NOMO-1 treated with dmso at 0.1 percent for 144 hours (cell line): ENCODE data around the gene CRYBG3.

Experiments used
- DNase-seq: peaks from one replicate; lab custom pipeline; 2025; ENCODE audit not compliant: unreplicated experiment; lab: John Stamatoyannopoulos, UW

Gene CRYBG3

DNA sequence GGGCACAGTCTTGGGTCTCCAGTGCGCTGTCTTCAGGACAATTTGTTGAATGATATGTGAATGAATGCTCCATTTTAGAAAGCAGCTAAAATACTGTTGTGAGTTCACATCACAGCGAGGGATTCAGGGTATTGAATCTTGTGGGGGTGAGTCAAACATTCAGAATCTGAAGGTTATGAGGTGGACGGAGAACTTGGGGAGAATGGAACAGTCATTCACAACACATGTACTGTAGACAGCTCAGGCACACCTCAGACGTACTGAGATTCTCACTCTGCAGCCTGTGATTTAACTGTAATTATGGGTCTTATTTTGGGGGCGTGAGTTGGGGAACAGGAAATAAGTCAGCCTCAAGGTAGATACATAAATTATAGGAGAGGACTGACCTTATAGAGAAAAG, 13.9 kb downstream of the CRYBG3 start:
- no peak for DNase-seq

DNA sequence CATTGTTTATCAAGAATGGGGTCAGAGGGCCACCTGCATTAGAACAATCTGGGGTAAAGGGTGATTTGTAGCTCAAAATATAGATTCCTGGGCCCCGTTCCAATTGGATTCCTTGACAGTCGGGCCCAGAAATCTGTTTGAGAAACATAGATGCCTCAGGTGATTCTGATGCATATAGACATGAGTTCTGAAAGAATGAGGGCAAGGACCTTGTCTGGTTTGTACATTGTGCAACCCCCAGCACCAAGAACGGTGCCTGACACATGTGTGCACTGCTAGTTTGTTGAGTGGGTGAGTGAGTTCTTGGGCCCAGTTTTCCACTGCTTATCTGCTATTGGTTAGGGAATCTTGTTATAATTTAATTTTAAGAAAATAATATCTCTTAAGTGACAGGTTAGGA, 16.6 kb downstream of the CRYBG3 start:
- no peak for DNase-seq

DNA sequence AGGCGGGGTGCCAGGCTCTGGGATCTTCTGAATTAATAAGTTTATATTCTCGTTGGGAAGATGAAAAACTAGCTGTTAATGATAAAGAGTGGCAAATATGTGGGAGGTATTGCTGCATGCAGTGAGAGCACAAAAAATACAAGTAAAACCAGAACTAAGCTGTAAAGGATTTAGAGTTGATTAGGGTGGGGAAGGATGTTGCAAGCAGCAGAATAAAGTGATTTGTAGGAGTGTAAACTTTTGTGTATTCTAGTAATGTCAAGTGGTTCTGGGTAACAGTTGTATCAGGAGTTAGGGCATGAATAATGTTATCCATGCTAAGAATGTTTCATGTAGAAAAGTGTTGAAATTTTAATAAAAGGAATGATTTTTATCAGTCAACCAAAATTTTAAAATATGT, 18.1 kb downstream of the CRYBG3 start:
- no peak for DNase-seq

DNA sequence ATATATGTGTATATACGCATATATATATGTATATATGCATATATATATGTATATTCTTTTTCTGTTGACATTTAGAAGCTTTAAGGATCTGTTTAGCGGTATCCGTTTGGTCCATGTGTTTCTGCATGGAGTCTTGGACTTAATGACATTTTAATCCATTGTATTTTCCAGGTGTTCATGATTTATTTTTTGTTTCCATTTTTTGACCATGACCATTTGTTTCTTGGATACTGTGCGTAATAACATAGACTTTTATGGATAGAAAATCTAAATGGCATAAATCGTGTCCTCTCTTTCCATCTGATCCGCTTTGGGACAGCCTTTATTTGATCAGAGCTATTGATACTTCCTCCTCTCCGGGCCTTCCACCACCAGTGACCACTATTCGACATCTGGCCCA, 19.5 kb downstream of the CRYBG3 start:
- DNase-seq: no peak

DNA sequence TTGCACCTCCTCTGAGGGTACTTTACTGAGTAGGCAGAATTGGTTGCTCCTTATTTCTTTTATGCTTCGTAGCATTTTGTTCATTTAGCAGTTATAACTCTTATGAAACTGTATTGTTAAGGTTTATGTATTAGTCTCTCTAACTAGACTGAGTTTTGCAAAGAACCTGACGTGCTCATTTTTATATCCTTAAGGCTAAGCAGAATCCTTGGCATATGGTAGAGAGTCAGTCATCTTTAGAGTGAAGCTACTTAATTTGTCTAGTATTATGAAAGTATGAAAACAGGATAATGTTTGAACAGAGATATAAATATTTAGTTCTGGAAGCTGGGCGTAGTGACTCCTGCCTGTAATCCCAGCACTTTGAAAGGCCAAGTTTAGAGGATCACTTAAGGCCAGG, 20.1 kb downstream of the CRYBG3 start:
- no peak for DNase-seq

DNA sequence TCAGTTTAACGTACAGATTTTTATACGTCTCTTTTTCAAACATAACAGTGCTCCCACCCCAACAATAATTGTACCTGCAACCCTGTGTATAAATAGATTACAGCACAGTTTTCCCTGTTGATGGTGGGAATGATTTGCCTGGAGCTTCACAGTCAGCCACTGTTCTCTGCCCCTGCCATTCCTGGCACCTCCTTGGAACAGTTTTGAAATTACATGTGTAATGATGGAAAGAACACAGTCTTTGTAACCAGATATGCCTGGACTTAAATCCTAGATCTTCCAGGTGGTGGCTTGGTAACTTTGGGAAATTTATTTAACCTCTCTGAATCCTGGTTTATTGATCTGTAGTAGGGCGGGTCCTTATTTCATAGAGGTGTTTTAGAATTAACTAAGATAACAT, 27.0 kb downstream of the CRYBG3 start:
- DNase-seq: no peak

DNA sequence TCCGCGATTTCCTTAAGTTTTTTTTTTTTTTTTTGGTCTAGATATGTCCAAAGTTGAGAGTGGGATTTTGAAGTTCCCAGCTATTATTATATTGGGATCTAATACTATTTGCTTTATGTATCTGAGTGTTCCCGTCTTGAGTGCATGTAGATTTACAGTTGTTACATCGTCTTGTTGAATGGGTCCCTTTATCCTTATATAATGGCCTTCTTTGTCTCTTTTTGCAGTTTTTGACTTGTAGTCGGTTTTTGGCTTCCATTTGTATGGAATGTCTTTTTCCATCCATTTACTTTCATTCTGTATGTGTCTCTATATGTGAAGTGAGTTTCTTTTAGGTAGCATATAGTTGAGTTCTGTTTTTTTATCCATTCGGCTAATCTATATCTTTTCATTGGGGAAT, 35.6 kb downstream of the CRYBG3 start:
- no peak for DNase-seq

DNA sequence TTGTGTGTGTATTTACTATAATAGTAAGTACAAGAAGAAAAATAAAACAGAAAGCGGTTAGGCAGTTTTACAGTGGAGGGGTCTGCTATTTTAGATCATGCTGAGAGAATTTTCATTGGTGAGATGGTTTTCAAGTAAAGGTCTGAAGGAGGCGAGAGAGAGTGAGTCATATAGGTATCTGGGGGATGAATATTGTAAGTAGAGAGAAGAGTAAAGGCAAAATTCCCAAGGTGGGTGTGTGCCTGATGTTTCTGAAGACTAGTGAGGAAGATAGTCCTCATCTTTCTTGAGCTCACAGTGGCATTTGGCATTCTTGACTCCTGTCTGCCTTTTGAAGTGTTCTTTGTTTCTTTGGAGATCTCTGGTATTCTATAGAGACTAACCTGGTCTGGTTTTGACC, 38.6 kb downstream of the CRYBG3 start:
- DNase-seq: no peak

DNA sequence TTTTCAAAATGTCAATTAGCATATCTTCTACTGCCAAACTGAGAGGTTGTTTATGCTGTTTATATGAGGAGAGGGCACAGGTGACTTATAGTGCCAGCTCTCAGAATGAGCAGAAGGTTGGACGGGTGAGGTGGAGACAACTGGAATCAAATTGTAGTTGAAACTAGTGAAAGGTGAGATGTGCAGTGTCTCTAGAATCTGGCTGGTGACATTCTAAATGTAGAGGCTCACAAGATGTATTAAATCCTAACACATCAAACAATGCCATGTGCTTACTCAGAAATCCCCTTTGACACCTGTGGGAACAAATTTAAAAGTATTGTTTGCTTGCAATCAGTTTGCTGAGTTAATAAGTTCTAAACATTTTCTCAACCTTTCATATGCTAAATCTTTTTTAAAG, 40.8 kb downstream of the CRYBG3 start:
- no peak for DNase-seq

DNA sequence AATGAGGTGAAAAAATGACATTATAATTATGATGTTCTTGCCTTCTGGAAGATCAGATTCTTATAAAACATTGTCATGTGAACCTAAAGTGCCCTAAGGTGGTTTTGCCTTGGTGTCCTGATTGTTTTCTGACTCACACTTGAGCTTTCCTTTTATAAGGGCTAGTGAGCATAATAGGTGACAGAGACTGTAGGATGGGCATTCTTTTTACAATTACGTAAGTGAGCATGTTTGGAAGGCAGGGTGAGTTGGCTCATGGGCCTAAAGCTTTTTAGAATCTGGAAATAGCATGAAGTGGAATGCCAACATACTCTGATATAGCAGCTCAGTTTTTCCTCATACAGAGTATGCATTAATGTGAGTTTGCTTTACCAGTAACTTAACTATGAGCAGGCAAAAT, 41.2 kb downstream of the CRYBG3 start:
- DNase-seq: no peak

DNA sequence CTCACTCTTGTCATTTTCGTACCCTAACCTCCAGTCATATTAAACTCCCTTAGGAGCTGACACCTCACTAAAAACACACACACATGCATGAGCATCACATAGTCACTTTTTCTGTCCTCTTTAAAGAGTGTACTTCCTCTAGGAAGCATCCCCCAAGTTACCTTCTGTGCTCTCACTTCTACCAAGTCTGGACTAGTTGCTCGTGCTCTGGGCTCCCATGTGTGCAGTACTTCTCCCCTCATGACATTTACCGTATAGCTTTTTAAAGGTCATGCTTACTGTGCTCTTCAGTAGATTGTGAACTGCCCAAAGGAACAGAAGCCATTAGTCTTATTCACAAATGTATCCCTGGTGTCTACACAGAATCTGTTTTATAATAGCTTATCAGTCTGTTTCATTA, 42.0 kb downstream of the CRYBG3 start:
- no peak for DNase-seq

DNA sequence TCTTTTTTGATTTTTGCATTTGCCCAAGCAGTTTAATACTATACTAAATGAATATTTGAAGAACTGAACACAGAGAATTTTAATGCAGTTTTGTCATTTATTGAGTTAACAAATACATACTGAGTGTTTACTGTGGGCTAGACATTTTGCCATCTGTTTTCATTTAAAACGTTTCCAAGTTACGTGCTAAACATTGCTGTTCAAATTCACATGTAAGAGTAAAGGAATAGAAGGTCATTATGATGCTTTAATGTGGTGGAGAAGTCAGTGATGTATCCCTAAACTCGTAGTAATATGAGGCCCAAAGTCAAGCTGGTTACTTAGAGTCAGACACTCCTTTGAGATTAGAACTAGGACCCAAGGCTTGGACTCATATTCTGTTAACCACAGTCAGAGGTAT, 49.4 kb downstream of the CRYBG3 start:
- no peak for DNase-seq

DNA sequence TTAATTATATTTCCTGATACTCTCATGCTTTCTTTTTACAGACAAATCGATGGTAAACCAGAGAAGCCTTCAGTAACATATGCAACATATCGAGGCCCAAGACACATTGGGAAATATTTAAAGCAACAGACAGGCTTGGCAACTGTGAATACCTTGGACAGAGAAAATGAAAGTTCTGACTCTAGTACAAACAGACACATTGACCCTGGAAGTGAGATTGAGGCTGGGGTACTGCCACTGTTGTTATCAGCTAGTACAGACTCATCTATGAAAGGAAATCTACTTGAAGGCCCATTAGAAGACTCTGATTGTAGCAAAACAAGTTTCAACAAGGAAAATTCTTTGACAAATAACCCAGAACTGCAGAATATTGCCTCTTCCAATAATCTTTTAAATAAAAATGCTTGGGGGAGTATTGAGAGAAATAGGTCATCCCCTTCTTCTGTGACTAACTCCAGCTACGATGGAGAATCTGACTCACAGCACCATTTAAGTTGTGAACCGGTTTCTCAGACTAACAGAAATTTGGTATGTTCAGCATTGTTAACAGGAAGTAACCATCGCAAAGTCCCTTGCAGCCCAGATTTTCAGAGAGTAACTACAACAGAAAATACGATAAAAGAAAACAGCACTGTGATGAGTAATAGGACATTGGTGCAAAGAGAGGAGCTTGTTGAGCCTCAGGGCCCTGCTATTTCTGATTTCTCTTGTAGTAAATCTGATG, 50.2 kb downstream of the CRYBG3 start:
- no peak for DNase-seq

DNA sequence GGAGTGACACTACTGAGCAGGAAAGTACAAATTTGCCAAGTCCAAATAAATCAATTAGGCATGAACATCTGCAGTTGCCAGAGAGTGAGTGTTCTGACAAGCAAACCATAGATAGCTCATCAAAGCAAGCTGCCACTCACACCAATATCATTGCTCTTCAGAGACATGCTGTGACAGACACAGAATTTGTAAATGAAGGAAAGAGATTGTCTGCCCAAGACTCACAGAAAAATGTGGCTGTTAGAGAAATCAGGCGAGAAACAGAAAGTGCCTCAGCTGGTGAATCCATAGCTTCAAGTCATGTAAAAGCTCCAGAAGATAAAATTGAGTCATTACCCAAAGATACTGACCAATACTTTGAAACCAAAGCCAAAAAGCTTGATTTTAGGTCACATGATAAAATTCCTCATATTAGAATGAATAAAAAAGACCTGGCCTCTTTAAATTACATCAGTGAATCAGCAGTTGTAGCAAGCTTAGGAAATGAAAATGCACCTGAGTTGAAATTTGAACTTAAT, 50.8 kb downstream of the CRYBG3 start:
- no peak for DNase-seq

DNA sequence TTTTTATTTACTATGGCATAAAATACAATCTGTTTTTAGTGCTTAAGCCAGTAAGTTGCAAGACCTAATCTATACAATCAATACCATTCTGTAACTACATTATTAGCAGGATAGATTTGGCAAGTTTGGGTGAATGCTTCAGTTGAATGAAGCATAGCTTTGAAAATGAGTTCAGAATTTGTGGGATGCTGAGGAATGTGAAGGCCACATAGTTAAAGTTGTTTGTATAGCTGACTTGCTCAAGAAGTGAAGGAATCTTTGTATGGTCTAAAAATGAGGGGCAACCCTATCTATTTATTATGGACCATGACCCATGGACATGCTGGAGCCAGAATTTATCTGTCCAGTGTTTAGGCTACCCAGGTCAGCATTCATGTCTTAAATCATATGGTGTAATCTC, 58.5 kb downstream of the CRYBG3 start:
- no peak for DNase-seq

DNA sequence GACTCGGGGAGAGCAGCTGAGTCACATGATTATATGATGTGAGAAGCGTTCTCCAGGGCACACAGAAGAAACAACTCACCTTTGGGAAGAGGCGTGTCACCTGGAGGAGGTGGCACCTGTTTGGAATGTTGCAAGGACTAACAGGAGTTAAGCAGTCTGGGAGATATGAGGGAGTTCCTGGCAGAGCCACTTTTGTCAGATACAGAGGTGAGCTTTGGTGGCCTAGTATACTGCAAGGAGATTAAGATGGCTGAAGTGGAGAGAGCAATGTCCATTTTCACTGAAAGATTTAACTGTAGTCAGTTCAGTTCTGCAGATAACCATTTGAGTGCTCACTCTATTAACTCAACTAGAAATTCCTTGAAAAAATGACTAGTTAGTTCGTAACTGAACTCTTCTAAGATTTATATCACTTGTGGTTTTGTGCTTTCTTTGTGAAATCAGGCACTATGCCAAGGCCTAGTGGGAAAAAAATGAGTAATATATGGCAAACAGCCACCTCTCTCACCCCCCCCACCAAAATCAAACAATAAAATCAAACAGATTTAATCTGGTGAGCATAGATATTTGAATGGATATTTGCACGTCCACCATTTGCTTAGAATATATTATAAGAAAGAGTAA, 61.3 kb downstream of the CRYBG3 start:
- DNase-seq: no peak

DNA sequence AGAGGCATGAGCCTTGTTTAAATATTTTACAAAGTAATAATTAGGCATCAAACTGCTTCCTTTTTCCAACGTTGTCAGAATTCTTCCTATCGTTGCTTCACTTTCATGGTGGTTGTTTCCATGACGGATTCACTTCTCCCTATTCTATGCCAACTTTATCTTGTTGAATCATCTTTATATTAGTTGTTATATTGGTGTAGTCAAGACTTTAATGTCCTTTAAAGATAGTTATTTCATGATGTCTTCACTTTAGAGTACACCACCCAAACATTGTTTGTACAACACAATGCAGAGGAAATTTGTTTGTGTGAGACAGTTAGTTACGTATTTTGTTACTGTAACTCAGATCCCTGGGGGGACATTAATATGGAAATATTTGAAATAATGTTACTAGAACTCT, 61.9 kb downstream of the CRYBG3 start:
- DNase-seq: no peak

DNA sequence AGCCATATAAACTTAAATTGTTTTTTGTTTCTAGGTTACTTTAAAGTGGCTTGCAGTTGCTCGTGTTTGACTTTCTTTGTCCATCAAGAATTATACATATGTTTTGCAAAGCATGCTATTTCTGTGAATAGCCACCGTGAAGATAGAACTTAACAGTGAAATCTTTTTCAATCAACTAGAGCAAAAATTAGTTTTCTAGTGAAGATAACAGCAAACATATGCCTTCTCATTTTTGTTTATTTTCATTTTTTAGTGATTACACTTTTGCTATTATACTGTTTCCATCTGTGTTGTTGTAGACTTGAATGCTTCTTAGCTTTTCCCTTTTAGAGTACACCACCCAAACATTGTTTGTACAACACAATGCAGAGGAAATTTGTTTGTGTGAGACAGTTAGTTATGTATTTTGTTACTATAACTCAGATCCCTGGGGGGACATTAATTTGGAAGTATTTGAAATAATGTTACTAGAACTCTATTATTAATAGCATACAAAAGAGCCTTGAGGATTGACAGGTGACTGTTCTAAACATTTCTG, 62.8 kb downstream of the CRYBG3 start:
- DNase-seq: no peak

DNA sequence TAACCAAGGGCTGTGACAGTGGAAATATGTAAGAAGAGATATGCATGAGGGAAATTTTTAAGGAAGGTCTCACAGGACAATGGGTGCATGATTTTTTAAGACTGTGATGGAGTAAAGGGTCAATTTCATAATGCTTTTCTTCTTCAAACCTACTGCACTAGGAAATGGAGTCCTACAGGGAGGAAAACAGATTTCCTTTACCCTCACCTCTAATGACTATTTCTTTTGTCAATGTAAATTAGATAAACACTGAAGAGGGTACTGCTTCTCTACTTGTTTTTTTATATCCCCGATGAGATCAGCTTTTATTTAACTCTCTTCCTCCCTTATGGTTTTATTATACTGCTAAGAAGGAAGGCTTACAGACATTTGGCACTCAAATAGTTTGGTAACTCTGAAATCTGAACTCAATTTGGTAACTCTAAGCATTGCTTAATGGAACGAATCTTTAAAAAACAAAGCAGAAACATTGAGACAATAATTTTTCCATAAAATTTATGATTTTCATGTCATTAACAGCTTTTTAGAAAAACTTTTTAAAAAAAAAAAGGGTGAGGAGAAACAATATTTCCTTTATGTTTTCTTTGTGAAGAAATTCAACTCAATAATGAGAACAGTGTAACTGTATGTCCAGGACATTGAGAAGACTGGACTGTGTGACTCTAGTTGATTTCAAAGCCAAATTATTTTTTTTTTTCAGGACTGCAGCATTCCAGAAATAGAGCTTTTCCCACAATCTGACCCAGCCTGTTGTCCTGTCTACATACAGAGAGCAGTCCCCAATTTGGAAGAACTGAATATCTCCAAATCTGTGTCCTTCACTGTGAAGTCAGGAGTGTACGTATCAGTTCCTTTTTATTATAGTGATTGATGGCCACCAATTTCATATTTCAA, 64.4 kb downstream of the CRYBG3 start:
- no peak for DNase-seq

DNA sequence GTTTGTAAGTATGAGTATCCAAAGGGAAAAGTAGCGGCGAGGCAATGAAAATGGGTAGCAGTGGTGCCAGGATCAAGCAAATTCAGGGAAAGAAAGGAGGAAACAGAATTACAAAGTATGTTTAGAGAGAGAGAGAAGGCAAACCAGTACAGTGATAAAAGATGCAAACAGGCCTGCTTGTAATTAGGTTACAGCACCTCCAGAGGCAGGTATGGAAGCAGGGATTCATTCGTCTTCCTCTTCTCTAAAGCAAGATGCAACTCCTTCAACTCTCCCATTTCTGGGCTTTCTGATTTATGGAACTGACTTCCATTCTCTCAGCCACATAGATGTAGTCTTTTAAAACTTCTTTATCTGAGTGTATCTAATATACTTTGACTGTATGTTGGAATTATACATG, 68.0 kb downstream of the CRYBG3 start:
- DNase-seq: no peak

DNA sequence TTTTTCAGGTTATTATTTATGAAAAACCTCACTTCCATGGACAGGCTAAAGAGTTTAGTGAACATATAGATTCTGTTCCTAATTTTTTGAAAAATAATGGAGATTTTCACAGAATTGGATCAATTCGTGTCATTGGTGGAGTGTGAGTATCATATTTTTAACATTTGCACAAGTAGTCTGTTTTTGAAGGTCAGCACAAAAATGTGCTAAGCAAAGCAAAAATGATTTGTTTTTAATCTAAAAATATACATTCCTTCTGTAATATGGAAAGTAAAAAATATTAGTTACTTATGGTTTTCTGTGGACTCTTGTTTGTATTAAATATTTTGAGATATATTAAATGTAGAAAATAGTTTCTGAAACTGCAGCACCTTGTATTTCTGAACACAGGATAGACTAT, 71.0 kb downstream of the CRYBG3 start:
- DNase-seq: no peak

DNA sequence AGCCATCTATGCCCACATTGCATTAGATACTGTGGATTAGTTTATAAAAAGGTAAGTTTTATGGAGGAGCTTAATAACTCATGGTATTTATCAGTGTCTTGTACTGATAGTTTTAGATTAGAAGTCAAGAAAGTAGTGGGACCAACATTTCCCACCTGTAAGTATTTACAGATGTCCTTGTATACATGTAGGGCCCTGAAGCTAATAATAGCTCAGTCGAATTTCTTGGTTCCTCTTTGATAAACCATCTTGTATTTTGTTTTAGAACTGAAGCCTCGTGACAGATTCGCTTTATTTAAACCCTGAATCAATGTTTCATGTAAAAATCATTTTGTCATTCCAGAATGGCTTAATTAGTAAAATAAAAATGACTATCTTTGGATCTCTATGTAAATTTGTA, 73.4 kb downstream of the CRYBG3 start:
- no peak for DNase-seq
